Ascending aorta (tissue), 2 donors: Measurements from ENCODE around the gene PPIL1. TPM values are rescaled to one million over a fixed set of nuclear protein-coding genes. Genes with fewer than 3 reads are reported as not detected.

ENCODE experiments used
- DNase-seq, 2 donors: peaks; one replicate each; pipeline ENCODE4 v3.0.0-alpha.2; 2019; ENCODE audit warnings: low spot score in 2 of 2
- H3K27ac ChIP-seq, 2 donors: fragments of 200-600 bp; sonication (generic); one replicate each; pipeline ENCODE4 v1.5.1; 2016 to 2017; ENCODE audit warnings: mild to moderate bottlenecking in 1 of 2
- H3K27me3 ChIP-seq: fragments of 200-600 bp; sonication (generic); one replicate; pipeline ENCODE4 v1.5.1; 2017
- H3K36me3 ChIP-seq, 2 donors: fragments of 200-600 bp; sonication (generic); one replicate each; pipeline ENCODE4 v1.5.1; 2016
- H3K4me1 ChIP-seq, 2 donors: fragments of 200-600 bp; sonication (generic); one replicate each; pipeline ENCODE4 v1.5.1; 2016 to 2017; ENCODE audit warnings: mild to moderate bottlenecking in 1 of 2
- H3K4me3 ChIP-seq, 2 donors: fragments of 200-600 bp; sonication (generic); one replicate each; pipeline ENCODE4 v1.5.1; 2016 to 2017; ENCODE audit warnings: mild to moderate bottlenecking in 1 of 2
- H3K9me3 ChIP-seq, 2 donors: fragments of 200-600 bp; sonication (generic); one replicate each; pipeline ENCODE4 v1.5.1; 2016
- CTCF ChIP-seq, 3 experiments: fragments of 200-600 bp in 2 of 3; fragments of 450-650 bp in 1 of 3; sonication (generic) in 2 of 3; IDR thresholded peaks; one replicate each; pipeline ENCODE4 v1.5.1; 2016 to 2019; ENCODE audit warnings: antibody characterized with exemption in 3 of 3, mild to moderate bottlenecking in 1 of 3, moderate library complexity in 1 of 3
- intact Hi-C: fragments of 100-400 bp; cut with DNase I; formaldehyde crosslinking; loops from one replicate; pipeline ENCODE4 v1.15.1; 2023
- total RNA-seq: library from RNA; depleted of rRNA; stranded (reverse); fragments of >200 nt; gene quantifications from one replicate; pipeline ENCODE4 v1.1.0, GENCODE V29; 2016

Gene PPIL1
- total RNA-seq, 1 donor from 2014 or later = 24.2 TPM

- TF ChIP-seq CTCF (IDR thresholded peaks at IDR 0.05) = no peak
- H3K36me3 ChIP-seq = no peaks in the 10 kb centered on the region
- peaks cover 5 to 22% of the 10 kb centered on the region in 2 donors for H3K4me1 ChIP-seq
These were observed 36.9 kb downstream of the PPIL1 start for GRCh38 chr6:36837686-36838085.

GRCh38 chr6:36837022-36837339, 37.6 kb downstream of the PPIL1 start:
- H3K4me3 ChIP-seq = no peak overlapping the region
- no peak overlapping the region for H3K27ac ChIP-seq
- H3K36me3 ChIP-seq = no peaks in the 10 kb centered on the region
- TF ChIP-seq CTCF (IDR thresholded peaks at IDR 0.05) = no peak
- no peaks in the 10 kb centered on the region for H3K27me3 ChIP-seq
- intact Hi-C loops = no loop called here
- H3K9me3 ChIP-seq = no peaks in the 10 kb centered on the region
- no peak for DNase-seq
- H3K4me1 ChIP-seq = peaks cover 5 to 22% of the 10 kb centered on the region in 2 donors

More at GRCh38 chr6:36837686-36838085, 36.9 kb downstream of the PPIL1 start:
- no peak for DNase-seq
- intact Hi-C loops = no loop called here
- Histone ChIP-seq H3K27ac (no peak overlapping the region), H3K9me3 (no peaks in the 10 kb centered on the region), H3K4me3 (no peak overlapping the region), H3K27me3 (no peaks in the 10 kb centered on the region)

- no peaks in the 10 kb centered on the region for H3K9me3 ChIP-seq
These were observed 38.2 kb downstream of the PPIL1 start for GRCh38 chr6:36836111-36837021.

GRCh38 chr6:36834576-36835341, 39.8 kb downstream of the PPIL1 start:
- H3K27ac ChIP-seq = no peak overlapping the region
- TF ChIP-seq CTCF (IDR thresholded peaks at IDR 0.05) = no peak
- no peak overlapping the region for H3K4me3 ChIP-seq
- no peaks in the 10 kb centered on the region for H3K9me3 ChIP-seq
- intact Hi-C loops = no loop called here
- H3K4me1 ChIP-seq = peaks cover 4 to 15% of the 10 kb centered on the region in 2 donors
- DNase-seq = no peak
- no peaks in the 10 kb centered on the region for H3K27me3 ChIP-seq
- H3K36me3 ChIP-seq = no peaks in the 10 kb centered on the region

More at GRCh38 chr6:36836111-36837021, 38.2 kb downstream of the PPIL1 start:
- intact Hi-C loops = no loop called here
- no peaks in the 10 kb centered on the region for H3K36me3 ChIP-seq
- no peak overlapping the region for H3K27ac ChIP-seq
- no peak for DNase-seq
- no peak overlapping the region for H3K4me3 ChIP-seq
- peaks cover 5 to 22% of the 10 kb centered on the region in 2 donors for H3K4me1 ChIP-seq
- no peaks in the 10 kb centered on the region for H3K27me3 ChIP-seq
- no peak for TF ChIP-seq CTCF (IDR thresholded peaks at IDR 0.05)

- Histone ChIP-seq H3K27ac (no peak overlapping the region), H3K36me3 (no peaks in the 10 kb centered on the region), H3K4me1 (peaks cover 4 to 9% of the 10 kb centered on the region in 2 donors), H3K9me3 (no peaks in the 10 kb centered on the region), H3K27me3 (no peaks in the 10 kb centered on the region), H3K4me3 (no peak overlapping the region)
- no peak for TF ChIP-seq CTCF (IDR thresholded peaks at IDR 0.05)
- intact Hi-C loops = no loop called here
- no peak for DNase-seq
These were observed 41.3 kb downstream of the PPIL1 start for GRCh38 chr6:36833182-36833789.
